Putamen (tissue), 1 donor: ENCODE measurements around the gene DGKI.

Source experiments
- DNase-seq: peaks from one replicate; pipeline ENCODE4 v3.0.0-alpha.2; 2016; ENCODE audit warnings: low spot score

The DGKI gene

GRCh38 chr7:137343281-137343841 lies 503.4 kb downstream of the DGKI start, which contains the start of gene PTN:
Gene PTN, minus strand, starts transcription at chr7:137343733. Its CDS starts 88,760 bp downstream, at chr7:137254973.
- DNase-seq = peak; percentile 63

- DNase-seq = peak; percentile 67
These were observed 503.9 kb downstream of the DGKI start for GRCh38 chr7:137342828-137343261.

GRCh38 chr7:137342265-137342664 lies 504.5 kb downstream of the DGKI start:
- no peak for DNase-seq

- no peak for DNase-seq
These were observed 508.9 kb downstream of the DGKI start for GRCh38 chr7:137337902-137338301.

GRCh38 chr7:137335814-137336213 lies 511.0 kb downstream of the DGKI start:
- DNase-seq = peak; percentile 54

GRCh38 chr7:137331378-137331777 lies 515.4 kb downstream of the DGKI start:
- DNase-seq = no peak
